SK-N-SH (cell line): ENCODE measurements around the gene CFAP20DC. TPM values are rescaled to one million over a fixed set of nuclear protein-coding genes. Genes with fewer than 3 reads are reported as not detected.

Source experiments
- CTCF ChIA-PET: fragments of 300-600, 350-600 bp; formaldehyde crosslinking; extraction: SDS; loops from one replicate; lab custom pipeline; 2021; lab: Yijun Ruan, JAX
- POLR2A ChIA-PET: fragments of 350-600 bp; sonication (Branson Sonifier 250); formaldehyde crosslinking; extraction: SDS; loops from one replicate; lab custom pipeline; 2020; ENCODE audit warnings: antibody characterized with exemption, inconsistent platforms; lab: Yijun Ruan, JAX
- DNase-seq: peaks from one replicate; pipeline ENCODE4 v3.0.0; 2012
- H2AFZ ChIP-seq: fragments of 200-600 bp; sonication (generic); 2 replicates; pipeline ENCODE4 v1.8.1; 2016; ENCODE audit warnings: antibody characterized with exemption, mild to moderate bottlenecking, low read depth
- H3F3A ChIP-seq: fragments of 200-600 bp; sonication (generic); replicated peaks from 2 replicates; pipeline ENCODE3; 2016; ENCODE audit warnings: antibody characterized with exemption, mild to moderate bottlenecking; ENCODE audit not compliant: insufficient read depth
- H3K27ac ChIP-seq, 2 experiments: fragments of 200-500 bp in 1 of 2; fragments of 200-600 bp in 1 of 2; sonication (Bioruptor generic) in 1 of 2; sonication (generic), shearing (Covaris generic) in 1 of 2; 2 replicates each; pipeline versions ENCODE4 v1.5.1 to v1.6.1; 2014 to 2016; ENCODE audit warnings: low read depth in 2 of 2, inconsistent platforms in 1 of 2, low read length in 1 of 2, mild to moderate bottlenecking in 1 of 2, mixed read lengths in 1 of 2
- H3K27me3 ChIP-seq: fragments of 200-600 bp; sonication (generic), shearing (Covaris generic); 2 replicates; pipeline ENCODE4 v1.6.1; 2016; ENCODE audit warnings: mixed run types; ENCODE audit not compliant: insufficient read depth
- H3K36me3 ChIP-seq, 2 experiments: fragments of 200-500 bp in 1 of 2; fragments of 200-600 bp in 1 of 2; sonication (Bioruptor generic) in 1 of 2; sonication (generic) in 1 of 2; replicated peaks in 1 of 2; 2 replicates each; pipeline versions ENCODE3 to v1.5.1; 2014 to 2016; ENCODE audit warnings: low read length in 1 of 2, mild to moderate bottlenecking in 1 of 2; ENCODE audit not compliant: insufficient read depth in 2 of 2, control insufficient read depth in 1 of 2
- H3K4me1 ChIP-seq, 2 experiments: fragments of 200-500 bp in 1 of 2; fragments of 200-600 bp in 1 of 2; sonication (Bioruptor generic) in 1 of 2; sonication (generic), shearing (Covaris generic) in 1 of 2; 2 replicates each; pipeline versions ENCODE4 v1.5.1 to v1.6.1; 2014 to 2016; ENCODE audit warnings: low read depth in 1 of 2, low read length in 1 of 2, mixed run types in 1 of 2; ENCODE audit not compliant: insufficient read depth in 2 of 2, control insufficient read depth in 1 of 2
- H3K4me2 ChIP-seq: fragments of 200-600 bp; sonication (generic), shearing (Covaris generic); 2 replicates; pipeline ENCODE4 v1.6.1; 2017; ENCODE audit warnings: mixed run types
- H3K4me3 ChIP-seq, 2 experiments: fragments of 200-500 bp in 1 of 2; fragments of 200-600 bp in 1 of 2; sonication (Bioruptor generic) in 1 of 2; sonication (generic), shearing (Covaris generic) in 1 of 2; 2 replicates each; pipeline versions ENCODE4 v1.5.1 to v1.8.1; 2014 to 2016; ENCODE audit warnings: low read depth in 2 of 2, inconsistent platforms in 1 of 2, low read length in 1 of 2, mild to moderate bottlenecking in 1 of 2, mixed read lengths in 1 of 2, moderate library complexity in 1 of 2
- H3K79me2 ChIP-seq: fragments of 200-600 bp; sonication (generic); 2 replicates; pipeline ENCODE4 v1.8.1; 2017; ENCODE audit warnings: mild to moderate bottlenecking; ENCODE audit not compliant: insufficient read depth
- H3K9ac ChIP-seq: fragments of 200-600 bp; sonication (generic); 2 replicates; pipeline ENCODE4 v1.6.1; 2017; ENCODE audit warnings: mixed run types
- H3K9me2 ChIP-seq: fragments of 200-600 bp; sonication (generic); 2 replicates; pipeline ENCODE4 v1.6.1; 2017; ENCODE audit warnings: mixed run types
- H3K9me3 ChIP-seq: fragments of 200-600 bp; sonication (generic); 2 replicates; pipeline ENCODE4 v1.6.1; 2017; ENCODE audit warnings: mixed run types, mild to moderate bottlenecking, moderate library complexity
- H4K20me1 ChIP-seq: fragments of 200-600 bp; sonication (generic); 2 replicates; pipeline ENCODE4 v1.6.1; 2017; ENCODE audit warnings: mild to moderate bottlenecking, mixed run types; ENCODE audit not compliant: insufficient read depth
- CHD2 ChIP-seq: fragments of 150-350 bp; IDR thresholded peaks from 2 replicates; pipeline ENCODE4 v1.6.1; 2018; ENCODE audit warnings: low read length; ENCODE audit not compliant: partially characterized antibody
- EZH2phosphoT487 ChIP-seq: fragments of 200-600 bp; sonication (generic); IDR thresholded peaks from 2 replicates; pipeline ENCODE4 v1.6.1; 2017; ENCODE audit warnings: low read depth, mixed run types, mild to moderate bottlenecking, antibody characterized with exemption, moderate library complexity, borderline replicate concordance
- FOSL2 ChIP-seq: IDR thresholded peaks from 2 replicates; pipeline ENCODE4 v1.4.0; 2012; ENCODE audit warnings: low read depth, mild to moderate bottlenecking, moderate library complexity, borderline replicate concordance
- FOXM1 ChIP-seq: IDR thresholded peaks from 2 replicates; pipeline ENCODE4 v1.4.0; 2012; ENCODE audit warnings: low read depth, mild to moderate bottlenecking
- GABPA ChIP-seq: IDR thresholded peaks from 2 replicates; pipeline ENCODE4 v1.4.0; 2012; ENCODE audit warnings: low read depth, mild to moderate bottlenecking
- JUND ChIP-seq: IDR thresholded peaks from 2 replicates; pipeline ENCODE4 v1.4.0; 2012
- MEF2A ChIP-seq: IDR thresholded peaks from 2 replicates; pipeline ENCODE4 v1.4.0; 2012; ENCODE audit warnings: low read depth, borderline replicate concordance
- MXI1 ChIP-seq: IDR thresholded peaks from 2 replicates; pipeline ENCODE4 v1.6.1; 2012; ENCODE audit warnings: mild to moderate bottlenecking, low read depth, low read length, improper control_type of control experiment
- NRF1 ChIP-seq: IDR thresholded peaks from 2 replicates; pipeline ENCODE4 v1.6.1; 2012; ENCODE audit warnings: low read depth, mild to moderate bottlenecking, low read length
- RAD21 ChIP-seq: IDR thresholded peaks from 2 replicates; pipeline ENCODE4 v1.6.1; 2012; ENCODE audit warnings: mild to moderate bottlenecking, low read length
- RCOR1 ChIP-seq: fragments of 150-350 bp; IDR thresholded peaks from 2 replicates; pipeline ENCODE4 v1.6.1; 2017; ENCODE audit warnings: antibody characterized with exemption, low read length
- RFX5 ChIP-seq: IDR thresholded peaks from 2 replicates; pipeline ENCODE4 v1.6.1; 2012; ENCODE audit warnings: mild to moderate bottlenecking, improper control_type of control experiment, low read length
- RXRA ChIP-seq: IDR thresholded peaks from 2 replicates; pipeline ENCODE4 v1.4.0; 2012; ENCODE audit warnings: low read depth, mild to moderate bottlenecking, borderline replicate concordance
- SIN3A ChIP-seq: IDR thresholded peaks from 2 replicates; pipeline ENCODE4 v1.6.1; 2012; ENCODE audit warnings: low read depth, mild to moderate bottlenecking, low read length, moderate library complexity, borderline replicate concordance
- SMC3 ChIP-seq: IDR thresholded peaks from 2 replicates; pipeline ENCODE4 v1.6.1; 2012; ENCODE audit warnings: low read depth, low read length, improper control_type of control experiment
- TCF12 ChIP-seq: IDR thresholded peaks from 2 replicates; pipeline ENCODE4 v1.4.0; 2012
- TEAD4 ChIP-seq: IDR thresholded peaks from 2 replicates; pipeline ENCODE4 v1.4.0; 2012; ENCODE audit warnings: mild to moderate bottlenecking, borderline replicate concordance; ENCODE audit not compliant: insufficient read depth
- YY1 ChIP-seq: IDR thresholded peaks from 2 replicates; pipeline ENCODE4 v1.4.0; 2012; ENCODE audit warnings: low read depth, mild to moderate bottlenecking
- WGBS: methylation state at CpG from one replicate; pipeline ENCODE4 v1.1.6; 2017; ENCODE audit warnings: low lambda C conversion rate; 5-methylcytosine and 5-hydroxymethylcytosine counted together
- polyA plus RNA-seq, 3 experiments: library from polyadenylated mRNA; depleted of rRNA; stranded (reverse); fragments of >200 nt; gene quantifications; 2 replicates each; pipeline ENCODE4 v1.2.3, GENCODE V29; 2012
- TF ChIP-seq, protein P1 (sequence below): fragments of 150-350 bp; IDR thresholded peaks from 2 replicates; pipeline ENCODE4 v1.6.1; 2017; ENCODE audit warnings: antibody characterized with exemption, low read length, low read depth, borderline replicate concordance
- TF ChIP-seq, protein P2 (sequence below): IDR thresholded peaks from 2 replicates; pipeline ENCODE4 v1.6.1; 2012; ENCODE audit warnings: mild to moderate bottlenecking, low read depth, low read length, moderate library complexity
- TF ChIP-seq, protein P3 (sequence below): IDR thresholded peaks from 2 replicates; pipeline ENCODE4 v1.4.0; 2012; ENCODE audit warnings: low read depth, borderline replicate concordance

Gene CFAP20DC
- polyA plus RNA-seq, 1 of the 3 experiments (the other 2 are of a cell fraction): 1.8 TPM

DNA sequence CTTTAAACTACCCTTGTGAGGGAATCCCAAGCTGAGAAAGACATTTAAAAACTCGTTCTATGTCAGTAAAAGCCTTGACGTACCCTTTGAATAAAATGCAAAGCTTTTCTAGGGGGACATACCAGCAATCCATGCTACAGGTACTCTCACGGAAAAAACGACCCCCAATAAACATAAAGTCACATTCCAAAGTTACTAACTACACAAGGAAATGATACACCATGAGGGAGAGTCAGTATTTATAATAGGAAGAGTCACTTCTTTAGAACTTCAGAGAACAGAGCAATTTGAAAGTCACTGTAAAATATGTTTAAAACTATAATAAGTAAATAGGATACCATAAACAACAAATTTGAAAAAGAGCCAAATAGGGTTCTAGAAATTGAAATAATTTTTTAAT lies 63.2 kb downstream of the CFAP20DC start:
- CTCF ChIA-PET: interaction anchor here (0.7 to 1.4 kb wide), 5 partner anchors 8 to 871 kb away, joined by 3 to 4 read pairs (median 3); no protein-coding TSS in a partner anchor
- POLR2A ChIA-PET: no interaction called here
- no peak overlapping the region for H3K4me3 ChIP-seq
- H3F3A ChIP-seq: peaks cover 31% of the 10 kb centered on the region
- no peaks in the 10 kb centered on the region for H3K79me2 ChIP-seq
- H3K4me2 ChIP-seq: no peak overlapping the region
- no peak for DNase-seq
- 80% methylated on average over 4 of the region's 4 CpGs for WGBS
- H3K27ac ChIP-seq: no peak overlapping the region
- H3K4me1 ChIP-seq: peaks cover 0 to 14% of the 10 kb centered on the region in 2 experiments; a peak in 2 of 4 replicates
- H4K20me1 ChIP-seq: no peaks in the 10 kb centered on the region
- no peaks in the 10 kb centered on the region for H3K27me3 ChIP-seq
- no peak overlapping the region for H3K9ac ChIP-seq
- no peak overlapping the region for H2AFZ ChIP-seq
- H3K9me2 ChIP-seq: no peaks in the 10 kb centered on the region; the same call in 1 of the 2 replicates
- no peaks in the 10 kb centered on the region for H3K9me3 ChIP-seq
- TF ChIP-seq JUND: no peak
- TF ChIP-seq, protein P1, sequence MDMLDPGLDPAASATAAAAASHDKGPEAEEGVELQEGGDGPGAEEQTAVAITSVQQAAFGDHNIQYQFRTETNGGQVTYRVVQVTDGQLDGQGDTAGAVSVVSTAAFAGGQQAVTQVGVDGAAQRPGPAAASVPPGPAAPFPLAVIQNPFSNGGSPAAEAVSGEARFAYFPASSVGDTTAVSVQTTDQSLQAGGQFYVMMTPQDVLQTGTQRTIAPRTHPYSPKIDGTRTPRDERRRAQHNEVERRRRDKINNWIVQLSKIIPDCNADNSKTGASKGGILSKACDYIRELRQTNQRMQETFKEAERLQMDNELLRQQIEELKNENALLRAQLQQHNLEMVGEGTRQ: no peak
- TF ChIP-seq EZH2phosphoT487: no peak
- TF ChIP-seq FOXM1: no peak
- H3K36me3 ChIP-seq: no peaks in the 10 kb centered on the region

DNA sequence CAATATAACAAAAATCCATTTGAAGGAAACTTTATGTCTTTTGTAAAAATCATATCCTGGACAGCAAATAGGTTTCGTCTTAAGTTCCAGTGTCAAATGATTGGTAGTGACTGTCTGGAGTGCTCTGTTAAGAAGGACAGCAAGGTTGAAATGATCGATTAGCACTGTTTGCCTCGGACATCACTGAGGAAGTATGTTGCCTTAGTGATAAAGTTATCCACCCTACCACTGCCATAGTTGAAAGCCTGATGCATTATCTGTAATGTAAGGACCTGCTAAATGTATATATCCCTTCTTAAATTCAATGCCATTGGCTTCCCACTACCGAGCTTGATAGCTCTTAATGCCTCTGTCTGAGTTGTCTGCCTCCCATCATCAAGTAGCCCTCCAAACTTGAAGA lies 70.0 kb downstream of the CFAP20DC start:
- Histone ChIP-seq H3K4me3 (no peak overlapping the region), H3K27ac (no peak overlapping the region), H3K36me3 (no peaks in the 10 kb centered on the region), H3K9me2 (no peaks in the 10 kb centered on the region), H3K4me1 (no peaks in the 10 kb centered on the region; a peak in 1 of 4 replicates), H4K20me1 (no peaks in the 10 kb centered on the region), H3K79me2 (no peaks in the 10 kb centered on the region), H2AFZ (no peak overlapping the region), H3K9me3 (no peaks in the 10 kb centered on the region), H3F3A (no peaks in the 10 kb centered on the region), H3K9ac (no peak overlapping the region), H3K4me2 (no peak overlapping the region), H3K27me3 (no peaks in the 10 kb centered on the region)
- TF ChIP-seq YY1 (no peak), RCOR1 (no peak), FOXM1 (no peak), FOSL2 (no peak), MXI1 (no peak), SIN3A (no peak), TEAD4 (no peak), RXRA (no peak), NRF1 (no peak), RFX5 (no peak), CHD2 (no peak), MEF2A (no peak), RAD21 (no peak), GABPA (no peak), TCF12 (no peak), JUND (no peak), SMC3 (no peak)
- TF ChIP-seq, protein P1: no peak
- TF ChIP-seq, protein P2, sequence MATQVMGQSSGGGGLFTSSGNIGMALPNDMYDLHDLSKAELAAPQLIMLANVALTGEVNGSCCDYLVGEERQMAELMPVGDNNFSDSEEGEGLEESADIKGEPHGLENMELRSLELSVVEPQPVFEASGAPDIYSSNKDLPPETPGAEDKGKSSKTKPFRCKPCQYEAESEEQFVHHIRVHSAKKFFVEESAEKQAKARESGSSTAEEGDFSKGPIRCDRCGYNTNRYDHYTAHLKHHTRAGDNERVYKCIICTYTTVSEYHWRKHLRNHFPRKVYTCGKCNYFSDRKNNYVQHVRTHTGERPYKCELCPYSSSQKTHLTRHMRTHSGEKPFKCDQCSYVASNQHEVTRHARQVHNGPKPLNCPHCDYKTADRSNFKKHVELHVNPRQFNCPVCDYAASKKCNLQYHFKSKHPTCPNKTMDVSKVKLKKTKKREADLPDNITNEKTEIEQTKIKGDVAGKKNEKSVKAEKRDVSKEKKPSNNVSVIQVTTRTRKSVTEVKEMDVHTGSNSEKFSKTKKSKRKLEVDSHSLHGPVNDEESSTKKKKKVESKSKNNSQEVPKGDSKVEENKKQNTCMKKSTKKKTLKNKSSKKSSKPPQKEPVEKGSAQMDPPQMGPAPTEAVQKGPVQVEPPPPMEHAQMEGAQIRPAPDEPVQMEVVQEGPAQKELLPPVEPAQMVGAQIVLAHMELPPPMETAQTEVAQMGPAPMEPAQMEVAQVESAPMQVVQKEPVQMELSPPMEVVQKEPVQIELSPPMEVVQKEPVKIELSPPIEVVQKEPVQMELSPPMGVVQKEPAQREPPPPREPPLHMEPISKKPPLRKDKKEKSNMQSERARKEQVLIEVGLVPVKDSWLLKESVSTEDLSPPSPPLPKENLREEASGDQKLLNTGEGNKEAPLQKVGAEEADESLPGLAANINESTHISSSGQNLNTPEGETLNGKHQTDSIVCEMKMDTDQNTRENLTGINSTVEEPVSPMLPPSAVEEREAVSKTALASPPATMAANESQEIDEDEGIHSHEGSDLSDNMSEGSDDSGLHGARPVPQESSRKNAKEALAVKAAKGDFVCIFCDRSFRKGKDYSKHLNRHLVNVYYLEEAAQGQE: no peak
- TF ChIP-seq, protein P3, sequence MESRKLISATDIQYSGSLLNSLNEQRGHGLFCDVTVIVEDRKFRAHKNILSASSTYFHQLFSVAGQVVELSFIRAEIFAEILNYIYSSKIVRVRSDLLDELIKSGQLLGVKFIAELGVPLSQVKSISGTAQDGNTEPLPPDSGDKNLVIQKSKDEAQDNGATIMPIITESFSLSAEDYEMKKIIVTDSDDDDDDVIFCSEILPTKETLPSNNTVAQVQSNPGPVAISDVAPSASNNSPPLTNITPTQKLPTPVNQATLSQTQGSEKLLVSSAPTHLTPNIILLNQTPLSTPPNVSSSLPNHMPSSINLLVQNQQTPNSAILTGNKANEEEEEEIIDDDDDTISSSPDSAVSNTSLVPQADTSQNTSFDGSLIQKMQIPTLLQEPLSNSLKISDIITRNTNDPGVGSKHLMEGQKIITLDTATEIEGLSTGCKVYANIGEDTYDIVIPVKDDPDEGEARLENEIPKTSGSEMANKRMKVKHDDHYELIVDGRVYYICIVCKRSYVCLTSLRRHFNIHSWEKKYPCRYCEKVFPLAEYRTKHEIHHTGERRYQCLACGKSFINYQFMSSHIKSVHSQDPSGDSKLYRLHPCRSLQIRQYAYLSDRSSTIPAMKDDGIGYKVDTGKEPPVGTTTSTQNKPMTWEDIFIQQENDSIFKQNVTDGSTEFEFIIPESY: no peak
- 76% methylated on average over 4 of the region's 4 CpGs for WGBS
- no peak for DNase-seq
- ChIA-PET POLR2A (no interaction called here), CTCF (no interaction called here)
